CD4-positive, alpha-beta T cell treated with Interleukin-6 for 4 hours (primary cell): Measurements from ENCODE around the gene REEP6.

Experiments used
- DNase-seq: peaks from one replicate; pipeline ENCODE4 v3.0.0-alpha.2; 2020; ENCODE audit warnings: mixed read lengths

REEP6 gene

DNA sequence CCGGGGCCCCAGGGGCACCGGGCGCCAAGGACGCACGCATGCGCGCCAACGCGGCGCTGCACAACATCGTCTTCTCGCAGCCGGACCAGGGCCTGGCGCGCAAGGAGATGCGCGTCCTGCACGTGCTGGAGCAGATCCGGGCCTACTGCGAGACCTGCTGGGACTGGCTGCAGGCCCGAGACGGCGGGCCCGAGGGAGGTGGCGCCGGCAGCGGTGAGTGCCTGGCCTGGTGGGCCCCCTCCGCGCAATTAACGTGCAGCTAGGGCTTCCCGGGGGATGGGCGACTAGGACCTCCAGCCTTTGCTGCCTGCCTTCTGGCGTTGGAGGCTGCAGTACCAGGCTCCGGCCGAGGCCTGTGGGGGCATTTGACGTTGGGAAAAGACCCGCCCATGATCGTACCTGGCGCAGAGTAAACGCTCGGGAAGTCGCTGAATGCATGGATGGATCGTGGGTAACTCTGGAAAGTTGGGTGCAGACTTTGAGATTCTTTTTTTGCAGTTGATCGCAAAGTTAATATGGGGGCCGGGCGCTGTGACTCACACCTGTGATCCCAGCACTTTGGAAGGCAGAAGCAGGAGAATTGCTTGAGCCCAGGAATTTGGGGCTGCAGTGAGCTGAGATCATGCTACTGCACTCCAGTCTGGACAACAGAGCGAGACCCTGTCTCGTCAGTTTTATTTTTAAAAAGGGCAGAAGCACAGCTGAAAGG is 33.8 kb upstream of the REEP6 start:
- no peak for DNase-seq

- DNase-seq = no peak
Measured at GRCh38 chr19:1457892-1458291, 33.1 kb upstream of the REEP6 start.

- DNase-seq = no peak
Measured at GRCh38 chr19:1459479-1459878, 31.5 kb upstream of the REEP6 start.

DNA sequence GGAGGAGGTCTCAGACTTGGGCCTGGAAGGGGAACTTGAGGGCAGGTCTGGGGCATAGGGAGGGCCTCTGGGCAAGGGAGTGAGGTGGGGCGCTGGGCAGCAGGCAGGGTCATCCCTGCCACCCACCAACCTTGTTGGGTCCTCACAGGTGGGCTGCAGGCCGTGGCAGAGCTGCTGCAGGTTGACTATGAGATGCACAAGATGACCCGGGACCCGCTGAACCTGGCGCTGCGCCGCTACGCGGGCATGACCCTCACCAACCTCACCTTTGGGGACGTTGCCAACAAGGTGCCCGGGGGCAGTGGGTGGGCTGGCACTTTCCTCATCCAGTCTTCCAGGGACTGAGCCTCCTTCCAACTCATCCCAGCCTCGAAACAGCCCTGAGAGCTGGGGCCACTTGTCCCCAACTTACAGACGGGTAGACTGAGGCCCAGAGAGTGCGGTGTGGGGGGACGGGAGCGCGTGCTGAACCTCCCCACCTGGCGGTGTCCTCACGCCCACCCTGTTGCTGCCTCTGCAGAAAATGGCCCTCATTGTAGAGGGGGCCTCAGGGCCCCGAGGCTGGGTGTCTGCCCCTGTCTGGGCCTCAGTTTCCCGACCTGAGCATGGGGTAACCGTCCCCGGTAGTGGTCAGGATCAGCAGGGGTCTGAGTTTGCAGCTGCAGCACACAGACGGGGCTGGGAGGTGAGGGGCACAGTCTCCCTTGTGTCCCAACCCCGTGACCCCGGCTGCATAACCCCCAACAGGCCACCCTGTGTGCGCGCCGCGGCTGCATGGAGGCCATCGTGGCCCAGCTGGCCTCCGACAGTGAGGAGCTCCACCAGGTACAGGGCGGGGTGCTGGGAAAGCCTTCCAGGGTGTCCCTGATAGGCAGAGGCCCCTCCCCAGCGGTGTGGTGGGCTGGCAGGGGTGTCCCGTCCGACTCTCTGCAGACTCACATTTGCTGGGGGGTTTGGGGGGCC is 30.7 kb upstream of the REEP6 start:
- no peak for DNase-seq

DNA sequence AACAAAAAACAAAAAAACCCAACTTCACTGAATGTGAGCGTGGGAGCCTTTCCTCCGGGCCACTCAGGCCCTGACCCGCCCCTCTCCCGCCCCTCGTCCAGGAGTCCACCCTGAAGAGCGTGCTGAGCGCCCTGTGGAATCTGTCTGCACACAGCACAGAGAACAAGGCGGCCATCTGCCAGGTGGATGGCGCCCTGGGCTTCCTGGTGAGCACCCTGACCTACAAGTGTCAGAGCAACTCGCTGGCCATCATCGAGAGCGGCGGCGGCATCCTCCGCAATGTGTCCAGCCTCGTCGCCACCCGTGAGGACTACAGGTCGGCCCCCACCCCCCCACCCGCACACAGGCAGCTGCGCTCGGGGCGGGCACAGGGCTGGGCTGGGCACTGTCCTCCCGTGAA is 29.1 kb upstream of the REEP6 start:
- no peak for DNase-seq

DNA sequence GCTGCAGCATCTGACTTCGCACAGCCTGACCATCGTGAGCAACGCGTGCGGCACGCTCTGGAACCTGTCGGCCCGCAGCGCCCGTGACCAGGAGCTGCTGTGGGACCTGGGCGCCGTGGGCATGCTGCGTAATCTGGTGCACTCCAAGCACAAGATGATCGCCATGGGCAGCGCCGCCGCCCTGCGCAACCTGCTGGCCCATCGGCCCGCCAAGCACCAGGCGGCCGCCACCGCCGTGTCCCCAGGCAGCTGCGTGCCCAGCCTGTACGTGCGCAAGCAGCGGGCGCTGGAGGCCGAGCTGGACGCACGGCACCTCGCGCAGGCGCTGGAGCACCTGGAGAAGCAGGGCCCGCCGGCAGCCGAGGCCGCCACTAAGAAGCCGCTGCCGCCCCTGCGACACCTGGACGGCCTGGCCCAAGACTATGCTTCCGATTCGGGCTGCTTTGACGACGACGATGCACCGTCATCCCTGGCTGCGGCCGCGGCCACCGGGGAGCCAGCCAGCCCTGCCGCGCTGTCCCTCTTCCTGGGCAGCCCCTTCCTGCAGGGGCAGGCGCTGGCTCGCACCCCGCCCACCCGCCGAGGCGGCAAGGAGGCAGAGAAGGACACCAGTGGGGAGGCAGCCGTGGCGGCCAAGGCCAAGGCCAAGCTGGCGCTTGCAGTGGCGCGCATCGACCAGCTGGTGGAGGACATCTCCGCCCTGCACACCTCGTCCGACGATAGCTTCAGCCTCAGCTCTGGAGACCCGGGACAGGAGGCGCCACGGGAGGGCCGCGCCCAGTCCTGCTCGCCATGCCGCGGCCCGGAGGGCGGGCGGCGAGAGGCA is 25.6 kb upstream of the REEP6 start:
- peak; percentile 40 for DNase-seq

GRCh38 chr19:1466018-1466460 is 24.9 kb upstream of the REEP6 start:
- no peak for DNase-seq

GRCh38 chr19:1466461-1467214 is 24.3 kb upstream of the REEP6 start:
- DNase-seq = no peak

GRCh38 chr19:1467215-1467489 is 23.8 kb upstream of the REEP6 start:
- DNase-seq = no peak

DNA sequence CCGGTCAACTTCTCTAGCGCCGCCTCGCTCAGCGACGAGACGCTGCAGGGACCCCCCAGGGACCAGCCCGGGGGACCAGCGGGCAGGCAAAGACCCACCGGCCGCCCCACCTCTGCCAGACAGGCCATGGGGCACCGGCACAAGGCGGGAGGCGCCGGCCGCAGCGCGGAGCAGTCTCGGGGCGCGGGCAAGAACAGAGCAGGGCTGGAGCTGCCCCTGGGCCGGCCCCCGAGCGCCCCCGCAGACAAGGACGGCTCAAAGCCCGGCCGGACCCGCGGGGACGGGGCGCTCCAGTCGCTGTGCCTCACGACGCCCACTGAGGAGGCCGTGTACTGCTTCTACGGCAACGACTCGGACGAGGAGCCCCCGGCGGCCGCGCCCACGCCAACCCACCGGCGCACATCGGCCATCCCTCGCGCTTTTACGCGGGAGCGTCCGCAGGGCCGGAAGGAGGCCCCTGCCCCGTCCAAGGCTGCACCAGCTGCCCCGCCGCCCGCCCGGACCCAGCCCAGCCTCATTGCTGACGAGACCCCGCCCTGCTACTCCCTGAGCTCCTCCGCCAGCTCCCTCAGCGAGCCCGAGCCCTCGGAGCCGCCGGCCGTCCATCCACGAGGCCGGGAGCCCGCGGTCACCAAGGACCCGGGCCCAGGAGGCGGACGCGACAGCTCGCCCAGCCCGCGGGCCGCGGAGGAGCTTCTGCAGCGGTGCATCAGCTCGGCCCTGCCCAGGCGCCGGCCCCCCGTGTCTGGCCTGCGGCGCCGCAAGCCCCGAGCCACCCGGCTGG is 23.3 kb upstream of the REEP6 start:
- DNase-seq = no peak

DNA sequence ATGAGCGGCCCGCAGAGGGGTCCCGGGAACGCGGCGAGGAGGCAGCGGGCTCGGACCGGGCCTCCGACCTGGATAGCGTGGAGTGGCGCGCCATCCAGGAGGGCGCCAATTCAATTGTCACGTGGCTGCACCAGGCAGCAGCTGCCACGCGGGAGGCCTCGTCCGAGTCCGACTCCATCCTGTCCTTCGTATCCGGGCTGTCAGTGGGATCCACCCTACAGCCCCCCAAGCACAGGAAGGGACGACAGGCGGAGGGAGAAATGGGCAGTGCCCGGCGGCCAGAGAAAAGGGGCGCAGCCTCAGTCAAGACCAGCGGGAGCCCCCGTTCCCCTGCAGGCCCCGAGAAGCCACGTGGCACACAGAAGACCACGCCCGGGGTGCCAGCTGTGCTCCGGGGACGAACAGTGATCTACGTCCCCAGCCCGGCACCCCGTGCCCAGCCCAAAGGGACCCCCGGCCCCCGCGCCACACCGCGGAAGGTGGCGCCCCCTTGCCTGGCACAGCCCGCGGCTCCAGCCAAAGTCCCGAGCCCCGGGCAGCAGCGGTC is 22.6 kb upstream of the REEP6 start:
- no peak for DNase-seq

- DNase-seq = peak; percentile 31
Measured at GRCh38 chr19:1468821-1469254, 22.1 kb upstream of the REEP6 start.

- DNase-seq = peak; percentile 44
Measured at GRCh38 chr19:1469255-1470054, 21.5 kb upstream of the REEP6 start.

DNA sequence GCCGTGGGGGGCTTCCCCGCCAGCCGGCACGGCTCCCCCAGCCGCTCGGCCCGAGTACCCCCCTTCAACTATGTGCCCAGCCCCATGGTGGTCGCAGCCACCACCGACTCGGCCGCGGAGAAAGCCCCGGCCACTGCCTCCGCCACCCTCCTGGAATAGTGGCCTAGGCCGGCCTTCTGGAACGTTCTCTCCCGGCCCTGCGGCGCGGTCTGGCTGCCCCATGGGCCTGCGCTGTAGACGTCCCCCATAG is 21.0 kb upstream of the REEP6 start:
- no peak for DNase-seq

- DNase-seq = peak; percentile 89
Measured at GRCh38 chr19:1470305-1471009, 20.5 kb upstream of the REEP6 start.

GRCh38 chr19:1471010-1471514 is 19.9 kb upstream of the REEP6 start:
- DNase-seq = peak; percentile 40

GRCh38 chr19:1471515-1472160 is 19.3 kb upstream of the REEP6 start:
- DNase-seq = peak; percentile 48

DNA sequence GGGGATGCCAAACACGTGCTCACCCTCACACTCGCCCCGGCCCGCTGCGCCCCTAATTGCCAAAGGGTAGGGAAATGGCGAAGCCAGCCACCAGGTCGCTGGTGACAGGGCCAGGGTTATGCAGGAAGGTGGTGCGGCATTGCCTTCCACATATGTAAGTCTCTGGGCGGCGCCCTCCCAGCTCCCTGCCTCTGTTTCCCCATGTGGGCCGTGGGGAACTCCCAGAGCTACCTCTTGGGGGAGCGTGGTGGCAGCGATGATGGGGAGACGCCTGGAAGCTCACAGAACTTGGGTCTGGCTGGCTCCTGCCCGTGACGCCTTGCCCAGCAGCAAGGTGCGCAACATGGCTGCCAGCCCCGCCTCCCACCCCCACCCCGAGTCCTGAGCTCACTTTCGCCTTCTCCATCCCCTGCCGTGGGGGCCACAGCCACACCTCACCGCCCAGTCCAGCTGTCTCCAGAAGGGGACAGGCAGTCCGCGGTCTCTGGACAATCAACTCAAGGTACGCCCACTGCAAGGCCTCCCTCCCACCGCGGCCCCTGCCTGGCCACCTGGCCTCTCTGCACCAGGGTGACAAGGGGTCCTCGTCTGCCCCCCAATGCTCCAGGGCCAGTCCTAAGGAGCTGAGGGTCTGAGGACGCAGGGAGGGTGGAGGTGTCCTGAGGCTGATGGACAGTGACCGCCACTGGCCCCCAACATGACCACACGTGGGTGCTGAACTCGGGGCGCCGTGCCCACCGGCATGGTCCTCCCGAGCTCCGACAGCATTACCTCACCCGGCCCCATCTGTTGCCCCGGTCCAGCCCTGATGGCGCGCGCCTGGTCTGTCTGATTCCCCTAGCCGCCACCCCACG is 18.5 kb upstream of the REEP6 start:
- no peak for DNase-seq
